NCI-H2029 (cell line): ENCODE data around the gene BABAM2.
"Not testable (repeated sequence)": the region's sequence is repeated elsewhere in the genome, so short reads cannot be mapped to it uniquely, and the experiment has no call there.

ENCODE experiments used
- DNase-seq: peaks from one replicate; lab custom pipeline; 2025; lab: John Stamatoyannopoulos, UW

Gene BABAM2

DNA sequence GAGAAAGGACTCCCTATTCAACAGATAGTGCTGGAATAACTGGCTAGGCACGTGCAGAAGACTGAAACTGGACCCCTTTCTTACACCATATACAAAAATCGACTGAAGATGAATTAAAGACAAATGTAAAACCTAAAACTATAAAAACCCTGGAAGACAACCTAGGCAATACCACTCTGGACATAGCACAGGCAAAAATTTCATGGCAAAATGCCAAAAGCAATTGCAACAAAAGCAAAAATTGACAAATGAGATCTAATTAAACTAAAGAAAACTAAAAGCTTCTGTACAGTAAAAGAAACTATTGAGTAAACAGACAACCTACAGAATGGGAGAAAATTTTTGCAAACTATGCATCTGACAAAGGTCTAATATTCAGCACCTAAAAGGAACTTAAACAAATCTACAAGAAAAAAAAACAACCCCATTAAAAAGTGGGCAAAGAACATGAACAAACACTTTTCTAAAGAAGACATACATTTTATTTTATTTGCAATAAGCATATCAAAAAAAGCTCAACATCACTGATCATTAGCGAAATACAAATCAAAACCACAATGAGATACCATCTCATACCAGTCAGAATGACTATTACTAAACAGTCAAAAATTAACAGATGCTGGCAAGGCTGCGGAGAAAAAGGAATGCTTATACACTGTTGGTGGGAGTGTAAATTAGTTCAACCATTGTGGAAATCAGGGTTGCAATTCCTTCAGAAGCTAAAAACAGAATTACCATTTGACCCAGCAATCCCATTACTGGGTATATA, 8.5 kb upstream of the BABAM2 start:
- not testable (repeated sequence) for DNase-seq

GRCh38 chr2:27882584-27882922, 8.0 kb upstream of the BABAM2 start:
- not testable (repeated sequence) for DNase-seq

DNA sequence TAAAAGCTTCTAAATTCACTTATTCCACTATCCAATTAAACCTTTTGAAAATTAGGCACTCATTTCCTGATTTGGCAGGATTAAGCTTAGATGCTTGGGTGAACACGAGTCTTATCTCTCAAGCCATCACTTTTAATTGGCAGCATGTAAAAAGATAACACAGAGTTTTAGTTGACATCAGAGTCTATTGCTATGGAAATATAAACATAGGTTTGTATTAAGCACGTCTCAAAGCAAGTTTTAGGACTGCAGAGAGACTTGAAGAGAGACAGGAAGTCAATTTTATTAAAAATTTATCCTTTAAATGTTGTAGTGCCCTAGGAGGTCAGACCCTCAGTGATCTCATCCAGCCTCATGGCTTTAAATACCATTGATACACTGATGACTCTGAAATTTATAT, 5.9 kb upstream of the BABAM2 start:
- DNase-seq, result no peak

DNA sequence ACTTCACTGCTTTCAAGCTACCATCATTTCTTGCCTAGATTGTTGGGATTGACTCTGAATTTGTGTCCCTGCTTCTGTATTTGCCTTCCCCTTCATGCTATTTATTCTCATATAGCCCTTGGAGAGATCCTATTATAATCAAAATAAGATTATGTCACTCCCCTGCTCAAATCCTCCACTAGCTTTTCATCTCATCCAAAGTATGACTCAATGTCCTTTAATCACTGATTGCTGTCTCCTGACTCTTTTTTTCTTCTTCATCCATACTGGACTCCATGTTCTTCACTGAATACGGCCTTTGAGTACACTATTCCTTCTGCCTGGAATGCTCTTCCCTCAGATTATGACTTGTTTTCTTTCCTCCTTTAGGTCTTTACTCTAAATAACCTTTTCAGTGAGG, 5.3 kb upstream of the BABAM2 start:
- DNase-seq, result no peak

GRCh38 chr2:27885661-27886060, 4.9 kb upstream of the BABAM2 start:
- no peak for DNase-seq

DNA sequence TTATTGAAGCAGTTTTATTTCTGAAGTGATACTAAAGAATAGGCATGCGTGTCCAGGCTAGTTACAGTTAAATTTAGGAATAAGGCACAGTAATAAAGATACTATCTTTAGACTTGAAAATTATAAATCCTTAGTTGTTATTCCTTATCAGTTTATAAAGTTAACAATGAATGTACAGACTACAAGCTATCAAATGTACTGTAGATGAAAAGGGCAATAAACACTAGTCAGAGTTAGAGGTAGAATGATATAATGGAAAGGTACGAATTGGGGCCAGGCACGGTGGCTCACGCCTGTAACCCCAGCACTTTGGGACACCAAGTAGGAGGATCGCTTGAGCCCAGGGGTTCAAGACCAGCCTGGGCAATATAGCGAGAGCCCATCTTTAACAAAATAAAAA, 4.2 kb upstream of the BABAM2 start:
- no peak for DNase-seq

DNA sequence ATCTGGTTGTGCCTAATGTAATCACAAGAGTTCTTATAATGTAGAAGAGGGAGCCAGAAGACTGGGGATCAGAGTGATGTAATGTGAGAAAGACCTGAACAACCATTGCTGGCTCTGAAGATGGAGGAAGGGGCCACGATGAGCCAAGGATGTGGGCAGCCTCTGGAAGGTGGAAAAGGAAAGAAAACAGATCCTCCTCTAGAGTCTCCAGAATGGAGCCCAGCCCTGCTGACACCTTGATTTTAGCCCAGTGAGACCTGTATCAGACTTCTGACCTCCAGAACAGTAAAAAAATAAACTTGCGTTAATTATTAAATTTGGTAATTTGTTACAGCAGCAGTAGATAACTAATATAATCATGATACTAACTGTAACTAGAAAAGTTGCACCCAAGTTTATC, 3.4 kb upstream of the BABAM2 start:
- no peak for DNase-seq

GRCh38 chr2:27887830-27888229, 2.7 kb upstream of the BABAM2 start:
- DNase-seq, result no peak

- no peak for DNase-seq
Measured at GRCh38 chr2:27888790-27889189, 1.7 kb upstream of the BABAM2 start.

DNA sequence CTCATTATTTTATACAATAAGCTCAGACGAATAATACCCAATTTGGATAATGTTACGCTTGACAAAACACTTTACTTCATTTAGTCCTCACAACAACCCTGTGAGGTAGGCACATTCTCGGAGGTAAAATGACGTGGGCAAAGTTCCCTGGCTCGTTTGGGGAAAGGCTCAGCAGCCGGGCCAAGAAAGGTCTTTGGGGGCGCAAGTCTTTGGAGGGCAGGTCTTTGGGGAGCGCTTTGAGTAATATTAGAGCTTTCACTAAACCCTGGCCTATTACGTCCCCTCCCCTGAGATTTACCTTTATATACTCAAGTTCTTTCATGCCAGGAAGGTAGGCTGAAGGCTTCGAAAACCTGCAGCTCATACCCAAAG, 769 bp upstream of the BABAM2 start:
- no peak for DNase-seq

GRCh38 chr2:27890924-27891672, 569 bp downstream of the BABAM2 start:
- DNase-seq, result peak; percentile 5

- no peak for DNase-seq
Measured at GRCh38 chr2:27891673-27892105, 1.2 kb downstream of the BABAM2 start.

DNA sequence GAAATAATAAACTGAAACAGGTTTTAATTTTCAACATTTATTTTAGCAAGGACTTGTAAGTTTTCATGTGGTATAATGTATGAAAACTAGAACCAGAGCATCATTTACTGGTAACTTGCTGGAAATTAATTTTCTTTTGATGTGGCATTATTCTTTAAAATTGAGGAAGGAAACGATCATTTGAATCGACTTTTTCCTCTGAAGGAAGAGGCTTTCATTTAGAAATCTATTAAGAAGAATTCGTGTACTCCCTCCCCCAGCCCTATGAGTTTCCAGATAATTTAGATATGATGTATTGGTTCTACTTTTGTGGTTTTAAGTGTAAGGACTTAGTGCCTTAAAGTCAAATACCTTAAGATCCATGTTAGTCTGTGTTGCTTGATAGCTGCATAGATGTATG, 2.5 kb downstream of the BABAM2 start:
- no peak for DNase-seq

DNA sequence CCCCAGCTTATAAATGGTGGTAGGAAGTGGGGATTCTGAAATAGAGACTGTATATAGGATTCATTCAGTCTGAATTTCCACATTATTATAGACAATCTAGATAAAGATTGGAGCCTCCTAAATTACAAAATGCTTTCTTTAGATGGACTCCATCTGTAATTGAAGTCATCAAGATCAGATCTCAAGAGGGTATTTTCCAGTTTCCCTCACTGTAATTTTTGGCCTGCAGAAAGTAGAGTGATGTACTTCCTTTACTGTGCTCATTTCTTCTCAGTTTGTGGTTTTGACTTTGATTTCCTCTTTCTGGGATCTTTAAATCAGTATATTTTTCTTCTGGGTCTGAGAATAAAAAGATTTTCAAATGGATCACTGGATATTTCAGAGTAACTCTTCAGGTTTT, 7.2 kb downstream of the BABAM2 start:
- DNase-seq, result no peak

DNA sequence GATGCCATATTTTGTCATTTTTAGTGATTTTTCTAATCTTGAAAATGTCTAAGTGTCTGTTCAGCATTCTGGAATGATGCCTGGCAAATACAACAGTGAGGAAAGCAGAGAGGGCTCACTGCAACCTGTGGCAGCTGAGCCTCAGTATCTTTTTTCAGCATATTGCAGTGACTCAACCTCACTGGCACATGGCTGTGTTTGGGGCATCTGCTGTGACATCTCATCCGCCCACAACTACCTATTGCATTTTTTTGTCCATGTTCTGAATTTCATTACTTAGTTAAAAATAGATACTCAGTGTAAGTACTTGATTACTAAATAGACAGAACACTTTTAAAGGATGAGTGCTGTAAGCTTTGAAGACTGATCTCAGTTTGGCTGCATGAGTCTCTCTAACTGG, 10.7 kb downstream of the BABAM2 start:
- DNase-seq, result no peak

- DNase-seq, result no peak
Measured at GRCh38 chr2:27902098-27902497, 11.6 kb downstream of the BABAM2 start.

- no peak for DNase-seq
Measured at GRCh38 chr2:27903018-27903417, 12.5 kb downstream of the BABAM2 start.

DNA sequence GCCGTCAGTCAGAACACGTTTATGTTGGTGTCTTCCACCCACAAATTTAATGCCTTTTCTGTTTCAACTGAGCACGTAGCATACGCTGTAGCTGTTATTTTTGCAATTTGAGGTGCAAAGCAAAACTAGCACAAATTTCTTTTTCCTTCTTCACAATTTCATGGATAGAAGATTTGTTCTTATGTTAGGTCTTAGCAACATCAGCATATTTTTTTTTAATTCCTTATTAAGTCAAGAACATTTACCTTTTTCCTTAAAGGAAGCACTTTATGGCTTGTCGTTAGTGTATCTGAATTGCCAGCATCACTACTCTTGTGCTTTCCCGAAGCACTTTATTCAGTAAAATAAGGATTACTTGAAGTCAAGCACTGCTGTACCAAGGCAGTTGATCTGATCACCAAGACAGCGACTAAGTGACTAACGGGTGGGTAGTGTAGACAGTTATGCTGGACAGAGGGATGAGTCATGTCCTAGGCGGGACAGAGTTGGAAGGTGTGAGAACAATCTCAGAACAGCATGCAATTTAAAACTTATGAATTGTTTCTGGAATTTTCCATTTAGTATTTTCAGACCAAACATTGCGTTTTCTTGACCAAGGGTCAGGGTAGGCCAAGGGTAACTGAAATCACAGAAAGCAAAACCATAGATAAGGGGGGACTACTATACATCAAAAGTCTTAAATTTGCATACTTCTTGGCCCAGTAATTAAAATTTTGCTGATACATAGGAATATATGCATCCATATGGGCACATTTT, 13.3 kb downstream of the BABAM2 start:
- no peak for DNase-seq

- no peak for DNase-seq
Measured at GRCh38 chr2:27904405-27904665, 13.8 kb downstream of the BABAM2 start.

DNA sequence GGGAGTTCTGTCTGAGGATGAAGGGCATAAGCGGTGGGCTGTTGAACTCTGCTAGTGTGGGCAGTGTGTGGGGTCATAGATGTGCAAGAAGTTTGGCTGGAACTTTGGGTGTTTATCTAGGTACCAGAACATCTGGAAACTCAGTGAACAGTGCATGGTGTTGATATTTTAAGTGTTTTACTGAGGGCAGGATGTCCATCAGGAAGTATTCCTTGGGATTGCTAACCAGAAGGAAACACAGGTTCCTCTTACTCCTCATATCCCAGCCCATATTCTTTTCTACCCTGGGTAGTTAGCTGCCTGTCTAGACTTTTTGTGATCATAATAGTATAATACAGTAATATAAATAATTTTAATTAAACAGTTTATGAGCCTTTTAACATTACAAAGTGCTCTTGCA, 15.5 kb downstream of the BABAM2 start:
- no peak for DNase-seq

DNA sequence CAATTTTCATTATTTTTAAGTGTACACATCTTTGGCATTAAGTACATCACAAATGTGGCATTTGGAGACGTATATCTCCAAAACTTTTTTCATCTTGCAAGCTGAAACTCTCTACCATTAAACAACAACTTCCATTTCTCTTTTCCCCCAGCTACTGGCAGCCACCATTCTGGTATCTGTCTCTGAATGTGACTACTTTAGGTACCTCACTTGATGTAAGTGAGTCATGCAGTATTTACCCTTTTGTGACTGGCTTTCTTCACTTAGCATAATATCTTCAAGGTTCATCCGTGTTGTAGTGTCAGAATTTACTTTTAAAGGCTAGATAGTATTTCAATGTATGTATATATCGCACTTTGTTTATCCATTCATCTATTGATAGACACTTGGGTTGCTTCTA, 17.0 kb downstream of the BABAM2 start:
- no peak for DNase-seq

GRCh38 chr2:27909901-27910300, 19.4 kb downstream of the BABAM2 start:
- no peak for DNase-seq

- DNase-seq, result no peak
Measured at GRCh38 chr2:27911458-27912210, 21.1 kb downstream of the BABAM2 start.
